ENCODE measurements around the gene MARCHF6.

Gene MARCHF6

GRCh38 chr5:10354048-10354872, 765 bp downstream of the MARCHF6 start:
- POLR2A ChIA-PET, result interaction anchor here (0.6 to 2.6 kb wide), 35 partner anchors 10 to 407 kb away, joined by 3 to 25 read pairs (median 5); partner anchors contain the start of genes ATPSCKMT, CCT5 and DAP
- Histone ChIP-seq H3K9me3 (ENCODE audit: control insufficient read depth, insufficient read depth, low read depth, low read length) (no peaks in the 10 kb centered on the region), H3K27ac (ENCODE audit: extremely low read depth, low read depth, low read length) (peak overlapping the region; percentile 99), H3K4me3 (ENCODE audit: low read depth, low read length) (peak overlapping the region; percentile 94), H3K4me1 (ENCODE audit: control insufficient read depth, insufficient read depth, low read length) (peaks cover 18% of the 10 kb centered on the region), H3K36me3 (ENCODE audit: control insufficient read depth in 2 of 2, insufficient read depth in 1 of 2, low read length in 2 of 2) (no peaks in the 10 kb centered on the region)
- CTCF ChIA-PET, result interaction anchor here (0.6 to 0.7 kb wide), 3 partner anchors 77 to 324 kb away, joined by 3 to 4 read pairs (median 3); no protein-coding TSS in a partner anchor
- TF ChIP-seq YY1 (tag by site-specific recombination; IDR thresholded peaks at IDR 0.05) (0 out of 2 replicates have a peak, but pooled peaks have one; percentile 8), ZNF660 (tag by site-specific recombination; IDR thresholded peaks at IDR 0.05) (0 out of 2 replicates have a peak, but pooled peaks have one; percentile 16), ZBTB17 (tag by site-specific recombination; IDR thresholded peaks at IDR 0.05) (peak; percentile 52; the same call in 1 of the 2 replicates), PRDM10 (tag by site-specific recombination; IDR thresholded peaks at IDR 0.05) (peak; percentile 64), ZNF223 (tag by site-specific recombination; IDR thresholded peaks at IDR 0.05) (no peak), ZBTB10 (tag by site-specific recombination; IDR thresholded peaks at IDR 0.05) (no peak), ZNF239 (tag by site-specific recombination; IDR thresholded peaks at IDR 0.05) (no peak), ZFHX2 (tag by site-specific recombination; conservative IDR thresholded peaks at IDR 0.05) (no peak), ZNF114 (tag by site-specific recombination; IDR thresholded peaks at IDR 0.05) (no peak), ZNF292 (tag by site-specific recombination; IDR thresholded peaks at IDR 0.05; ENCODE audit: borderline replicate concordance, low read depth) (no peak), ELK4 (IDR thresholded peaks at IDR 0.05; ENCODE audit: borderline replicate concordance, low read depth, low read length) (no peak), KLF1 (tag by site-specific recombination; IDR thresholded peaks at IDR 0.05) (peak; percentile 35; the same call in 1 of the 2 replicates), MEIS1 (CRISPR knock-in tag; IDR thresholded peaks at IDR 0.05; ENCODE audit: borderline replicate concordance) (no peak), OSR2 (tag by site-specific recombination; IDR thresholded peaks at IDR 0.05) (no peak), HOXD13 (CRISPR knock-in tag; IDR thresholded peaks at IDR 0.05; ENCODE audit: borderline replicate concordance) (no peak; the same call in 1 of the 2 replicates), ZNF202 (tag by site-specific recombination; IDR thresholded peaks at IDR 0.05; ENCODE audit: borderline replicate concordance) (no peak), GFI1B (tag by site-specific recombination; IDR thresholded peaks at IDR 0.05) (0 out of 2 replicates have a peak, but pooled peaks have one; percentile 16), HIC1 (tag by site-specific recombination; IDR thresholded peaks at IDR 0.05) (no peak), ZNF488 (tag by site-specific recombination; IDR thresholded peaks at IDR 0.05) (no peak), ZNF221 (tag by site-specific recombination; IDR thresholded peaks at IDR 0.05; ENCODE audit: borderline replicate concordance) (no peak), ZNF335 (tag by site-specific recombination; conservative IDR thresholded peaks at IDR 0.05) (peak; percentile 63; the same call in 1 of the 2 replicates), ZNF843 (tag by site-specific recombination; IDR thresholded peaks at IDR 0.05) (peak; percentile 54; the same call in 1 of the 2 replicates), ZNF214 (tag by site-specific recombination; IDR thresholded peaks at IDR 0.05; ENCODE audit: borderline replicate concordance) (no peak), ZNF610 (tag by site-specific recombination; IDR thresholded peaks at IDR 0.05; ENCODE audit: borderline replicate concordance) (no peak)

Data from HEK293 (cell line).